ENCODE measurements around the gene TLR5.

DNA sequence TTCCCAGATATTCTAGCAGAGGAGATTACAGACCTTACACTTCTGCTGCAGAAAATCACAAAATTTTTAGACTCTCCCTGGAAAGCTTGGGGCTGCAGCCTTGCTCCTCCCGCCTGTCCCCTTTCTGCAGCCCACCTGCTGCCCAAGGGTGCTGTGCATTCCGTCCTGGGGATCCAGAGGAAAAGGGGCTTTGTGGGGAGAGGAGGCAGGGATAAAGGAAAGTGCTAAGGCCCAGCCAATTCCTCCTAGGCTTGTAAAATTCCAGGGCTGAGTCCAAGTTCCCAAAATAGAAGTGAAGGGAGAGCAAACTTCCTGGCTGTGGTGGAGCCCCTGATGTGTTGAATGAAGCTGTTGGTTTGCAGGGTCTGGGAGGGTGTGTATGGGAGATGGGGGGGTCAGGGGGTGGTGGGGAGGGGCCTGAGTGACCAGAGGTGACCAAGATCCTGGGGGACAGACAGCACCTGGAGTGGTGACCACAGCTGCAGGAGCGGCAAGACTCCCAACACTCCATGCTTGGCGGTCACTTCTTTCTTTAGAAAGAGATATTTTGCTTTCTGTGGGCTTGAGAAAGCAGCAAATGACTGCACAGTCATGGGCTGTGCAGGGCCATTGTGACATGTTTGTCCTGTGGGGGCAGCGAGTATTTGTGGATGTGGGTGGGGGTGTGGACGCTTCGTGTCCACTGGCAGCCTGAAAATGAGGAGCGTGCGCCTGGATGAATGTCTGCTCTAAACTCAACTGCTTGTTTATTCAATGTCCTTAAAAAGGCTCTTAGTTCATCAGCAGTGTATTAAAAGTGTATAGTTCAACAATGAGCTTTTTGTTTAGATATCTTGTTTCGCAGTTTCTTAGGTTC, 68.4 kb downstream of the TLR5 start:
- TF ChIP-seq, protein P1, sequence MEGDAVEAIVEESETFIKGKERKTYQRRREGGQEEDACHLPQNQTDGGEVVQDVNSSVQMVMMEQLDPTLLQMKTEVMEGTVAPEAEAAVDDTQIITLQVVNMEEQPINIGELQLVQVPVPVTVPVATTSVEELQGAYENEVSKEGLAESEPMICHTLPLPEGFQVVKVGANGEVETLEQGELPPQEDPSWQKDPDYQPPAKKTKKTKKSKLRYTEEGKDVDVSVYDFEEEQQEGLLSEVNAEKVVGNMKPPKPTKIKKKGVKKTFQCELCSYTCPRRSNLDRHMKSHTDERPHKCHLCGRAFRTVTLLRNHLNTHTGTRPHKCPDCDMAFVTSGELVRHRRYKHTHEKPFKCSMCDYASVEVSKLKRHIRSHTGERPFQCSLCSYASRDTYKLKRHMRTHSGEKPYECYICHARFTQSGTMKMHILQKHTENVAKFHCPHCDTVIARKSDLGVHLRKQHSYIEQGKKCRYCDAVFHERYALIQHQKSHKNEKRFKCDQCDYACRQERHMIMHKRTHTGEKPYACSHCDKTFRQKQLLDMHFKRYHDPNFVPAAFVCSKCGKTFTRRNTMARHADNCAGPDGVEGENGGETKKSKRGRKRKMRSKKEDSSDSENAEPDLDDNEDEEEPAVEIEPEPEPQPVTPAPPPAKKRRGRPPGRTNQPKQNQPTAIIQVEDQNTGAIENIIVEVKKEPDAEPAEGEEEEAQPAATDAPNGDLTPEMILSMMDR (IDR thresholded peaks at IDR 0.05) = no peak
- TF ChIP-seq POLR2AphosphoS5 (IDR thresholded peaks at IDR 0.05) (no peak), POLR2A (IDR thresholded peaks at IDR 0.05) (no peak)
